Measurements from ENCODE around the gene CCBE1.

CCBE1 gene

DNA sequence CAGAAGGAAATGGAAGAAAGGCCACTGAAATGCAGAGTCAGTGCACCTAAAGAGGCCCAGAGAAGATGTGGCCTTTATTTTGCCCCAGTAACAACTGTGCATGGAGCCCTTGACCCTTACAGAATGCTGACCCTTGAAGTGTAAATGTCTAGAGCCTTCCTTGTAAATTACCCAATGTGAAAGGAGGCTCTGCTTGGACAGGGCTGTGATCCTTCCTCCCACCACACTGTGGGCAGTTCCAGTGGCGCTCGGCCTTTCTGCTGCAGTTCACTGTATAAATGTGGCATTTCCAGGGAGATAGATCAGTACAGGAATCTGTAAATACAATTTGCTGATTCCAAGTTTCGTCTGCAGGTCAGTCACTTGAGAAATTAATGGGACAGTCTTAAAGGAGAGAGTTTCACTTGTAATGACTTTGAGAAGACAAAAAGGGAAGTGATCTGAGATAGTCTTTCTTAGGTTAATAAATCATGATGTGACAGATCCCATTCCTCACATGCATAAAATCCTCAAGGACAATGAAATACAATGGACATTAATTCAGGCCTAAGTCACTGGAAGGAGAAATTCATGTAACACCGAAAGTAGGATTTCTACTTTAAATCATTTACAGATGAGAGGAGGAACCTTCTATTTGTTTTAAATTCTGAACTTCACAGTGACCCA, 204.3 kb downstream of the CCBE1 start:
- DNase-seq (ENCODE audit: low read depth), result no peak

DNA sequence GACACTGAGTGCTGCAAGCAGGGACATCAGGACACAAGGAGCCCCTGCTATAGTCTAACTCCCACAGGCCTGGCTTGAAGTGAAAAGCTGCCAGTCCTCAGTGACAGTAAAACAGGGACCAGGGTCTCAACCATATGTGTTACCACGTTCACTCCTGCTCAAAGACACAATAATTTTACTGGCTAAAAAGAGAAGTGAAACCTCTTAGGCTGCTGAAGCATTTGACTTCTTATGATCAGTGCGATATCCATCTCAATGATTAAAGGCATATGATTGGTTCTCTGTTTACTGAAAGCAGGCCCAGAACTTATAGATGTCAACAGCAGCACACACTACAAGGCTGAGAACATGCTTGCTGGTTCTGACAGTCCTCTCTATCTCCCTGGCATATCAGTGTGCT, 208.3 kb downstream of the CCBE1 start:
- no peak for DNase-seq (ENCODE audit: low read depth)

DNA sequence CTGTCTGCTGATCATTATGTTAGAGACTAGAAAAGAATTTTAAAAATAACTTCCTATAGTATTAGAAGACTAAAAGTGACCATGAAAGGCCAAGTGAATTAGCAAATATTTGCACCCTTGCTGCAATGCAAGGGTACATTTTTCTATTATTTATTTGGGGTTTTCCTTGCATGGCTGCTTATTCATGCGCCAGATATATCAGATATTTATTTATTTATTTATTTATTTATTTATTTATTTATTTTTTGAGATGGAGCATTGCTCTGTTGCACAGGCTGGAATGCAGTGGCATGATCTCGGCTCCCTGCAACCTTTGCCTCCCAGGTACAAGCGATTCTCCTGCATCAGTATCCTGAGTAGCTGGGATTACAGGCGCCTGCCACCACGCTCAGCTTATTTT, 211.8 kb downstream of the CCBE1 start:
- no peak for DNase-seq (ENCODE audit: low read depth)

GRCh38 chr18:59484561-59485328, 212.5 kb downstream of the CCBE1 start:
- no peak for DNase-seq (ENCODE audit: low read depth)

GRCh38 chr18:59484131-59484530, 213.1 kb downstream of the CCBE1 start:
- DNase-seq (ENCODE audit: low read depth), result no peak

DNA sequence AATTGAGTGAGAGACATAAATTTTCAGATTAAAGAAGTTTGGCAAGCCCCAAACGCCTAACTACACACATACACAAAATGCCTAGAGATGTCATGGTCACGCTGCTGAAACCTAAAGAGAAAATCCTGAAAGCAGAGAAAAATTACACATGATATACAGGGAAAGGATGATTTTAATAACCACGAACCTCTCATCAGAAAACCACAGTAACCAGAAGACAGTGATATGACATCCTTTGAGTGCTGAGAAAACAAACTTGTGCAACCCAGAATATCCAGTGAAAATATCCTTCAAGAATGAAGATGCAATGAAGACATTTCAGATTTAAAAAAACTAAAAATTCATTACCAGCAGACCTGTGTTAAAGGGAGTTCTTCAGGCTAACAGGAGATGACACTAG, 215.8 kb downstream of the CCBE1 start:
- no peak for DNase-seq (ENCODE audit: low read depth)

DNA sequence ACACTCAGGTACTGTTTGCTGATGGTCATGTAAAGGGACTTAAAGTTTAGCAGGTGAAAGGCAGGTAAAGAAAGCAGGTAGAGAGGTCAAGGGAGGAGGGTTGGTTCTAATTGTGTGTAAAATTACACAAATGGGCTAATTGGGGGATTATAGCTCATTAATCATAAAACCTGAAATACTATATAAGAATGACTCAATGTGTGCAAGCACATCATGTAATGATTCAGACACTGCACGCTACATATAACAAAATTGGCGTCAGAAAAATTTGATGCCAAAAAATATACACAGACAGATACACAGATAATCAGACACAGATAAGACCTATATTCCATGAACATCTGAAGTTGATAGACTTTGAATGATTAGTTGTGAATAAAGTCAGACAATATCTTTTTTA, 217.4 kb downstream of the CCBE1 start:
- DNase-seq (ENCODE audit: low read depth), result no peak

DNA sequence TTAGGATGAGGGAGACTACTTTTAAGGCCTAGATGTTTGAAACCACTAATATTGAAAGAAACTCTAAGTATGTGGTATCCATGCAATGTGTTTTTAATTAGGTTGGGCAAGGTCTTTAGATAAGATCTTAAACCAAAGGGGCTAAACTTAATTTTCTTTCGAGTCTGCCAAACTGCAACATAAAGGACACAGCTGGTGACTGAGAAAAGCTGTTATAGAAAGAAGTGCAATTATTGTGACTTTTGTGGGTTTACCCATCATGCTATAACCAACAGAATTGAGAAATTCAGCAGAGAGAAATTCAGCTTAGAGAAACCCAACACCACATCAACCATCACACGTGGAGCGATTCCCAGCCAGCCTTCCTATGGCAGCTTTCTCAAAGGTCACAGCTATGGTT, 218.6 kb downstream of the CCBE1 start:
- DNase-seq (ENCODE audit: low read depth), result no peak

GRCh38 chr18:59477849-59478248, 219.4 kb downstream of the CCBE1 start:
- DNase-seq (ENCODE audit: low read depth), result no peak

- no peak for DNase-seq (ENCODE audit: low read depth)
Measured at GRCh38 chr18:59470561-59471121, 226.6 kb downstream of the CCBE1 start.

- DNase-seq (ENCODE audit: low read depth), result no peak
Measured at GRCh38 chr18:59469463-59470180, 227.6 kb downstream of the CCBE1 start.

DNA sequence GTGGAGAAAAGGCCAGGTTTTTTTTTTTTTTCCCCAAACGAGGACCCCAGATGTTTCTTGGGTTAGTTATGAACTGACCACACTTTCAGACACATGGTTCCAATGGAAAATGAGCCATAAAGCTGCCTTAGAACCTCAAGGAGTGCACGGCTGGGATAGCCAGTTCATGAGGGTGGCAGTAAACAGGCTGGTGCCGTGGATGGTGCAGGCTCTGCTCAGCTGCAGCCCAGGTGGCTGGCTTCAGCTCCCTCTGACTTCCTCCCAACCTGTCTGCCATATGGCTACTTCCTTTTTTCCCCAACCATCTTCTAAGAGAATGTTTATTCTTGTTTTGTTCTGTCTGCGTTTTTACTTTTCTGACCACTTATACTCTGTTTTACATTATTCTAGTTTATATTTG, 228.4 kb downstream of the CCBE1 start:
- no peak for DNase-seq (ENCODE audit: low read depth)

DNA sequence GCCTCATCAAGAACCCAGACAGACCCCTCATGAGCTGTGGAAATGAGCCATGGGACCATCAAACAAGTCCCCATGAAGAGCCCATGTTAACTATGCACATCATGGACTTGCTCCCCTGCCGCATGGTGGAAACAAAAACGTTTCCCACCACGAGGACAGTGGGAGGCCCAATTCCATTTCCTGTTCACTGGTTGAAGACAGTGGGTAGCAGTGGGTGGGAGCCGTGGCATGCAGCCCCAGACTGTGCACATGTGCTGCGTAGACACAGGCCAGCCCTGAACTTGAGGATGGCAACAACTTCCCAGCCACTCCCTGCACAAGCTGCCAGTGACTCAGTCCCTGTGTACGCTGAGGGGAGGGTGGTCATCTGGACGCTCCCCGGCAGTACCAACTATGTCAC, 229.7 kb downstream of the CCBE1 start:
- no peak for DNase-seq (ENCODE audit: low read depth)

DNA sequence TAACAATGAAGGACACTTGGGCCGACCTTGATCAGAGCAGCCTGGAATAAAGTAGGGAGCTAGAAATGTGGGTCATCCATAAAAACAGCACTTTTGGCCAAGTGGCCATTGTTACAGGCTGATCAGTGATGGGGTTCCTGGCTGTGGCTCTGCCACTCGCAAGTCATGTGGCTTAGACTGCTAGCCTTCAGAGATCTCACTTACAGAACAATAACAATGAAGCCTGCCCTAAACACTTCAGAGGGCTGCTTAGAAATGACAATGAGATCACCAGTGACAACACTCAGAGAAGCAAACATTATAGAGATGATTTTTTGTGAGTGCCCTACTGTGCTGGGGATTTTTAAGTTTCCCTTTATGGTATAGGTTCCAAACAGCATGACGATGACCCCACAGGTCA, 230.2 kb downstream of the CCBE1 start:
- DNase-seq (ENCODE audit: low read depth), result no peak

GRCh38 chr18:59464486-59464885, 232.7 kb downstream of the CCBE1 start:
- no peak for DNase-seq (ENCODE audit: low read depth)

DNA sequence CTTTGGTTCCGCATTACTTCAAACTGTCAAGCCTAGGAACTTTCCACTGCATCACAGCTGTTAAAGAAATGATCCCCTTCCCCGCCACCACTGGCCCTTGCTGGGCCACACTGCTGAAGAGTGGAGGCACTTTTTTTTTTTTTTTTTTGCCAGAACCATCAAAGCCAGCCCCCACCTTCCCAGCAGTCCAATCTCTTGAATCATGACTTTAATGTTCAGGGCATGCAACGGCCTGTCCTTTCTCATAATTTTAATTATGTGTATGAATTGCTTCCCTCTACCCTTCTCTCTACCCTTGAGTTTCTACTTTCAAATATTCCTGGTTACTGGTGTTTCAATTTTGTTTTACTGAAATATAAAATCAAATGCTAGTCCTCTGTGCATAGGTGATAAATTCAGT, 236.1 kb downstream of the CCBE1 start:
- no peak for DNase-seq (ENCODE audit: low read depth)

- DNase-seq (ENCODE audit: low read depth), result no peak
Measured at GRCh38 chr18:59460072-59460420, 237.2 kb downstream of the CCBE1 start.

DNA sequence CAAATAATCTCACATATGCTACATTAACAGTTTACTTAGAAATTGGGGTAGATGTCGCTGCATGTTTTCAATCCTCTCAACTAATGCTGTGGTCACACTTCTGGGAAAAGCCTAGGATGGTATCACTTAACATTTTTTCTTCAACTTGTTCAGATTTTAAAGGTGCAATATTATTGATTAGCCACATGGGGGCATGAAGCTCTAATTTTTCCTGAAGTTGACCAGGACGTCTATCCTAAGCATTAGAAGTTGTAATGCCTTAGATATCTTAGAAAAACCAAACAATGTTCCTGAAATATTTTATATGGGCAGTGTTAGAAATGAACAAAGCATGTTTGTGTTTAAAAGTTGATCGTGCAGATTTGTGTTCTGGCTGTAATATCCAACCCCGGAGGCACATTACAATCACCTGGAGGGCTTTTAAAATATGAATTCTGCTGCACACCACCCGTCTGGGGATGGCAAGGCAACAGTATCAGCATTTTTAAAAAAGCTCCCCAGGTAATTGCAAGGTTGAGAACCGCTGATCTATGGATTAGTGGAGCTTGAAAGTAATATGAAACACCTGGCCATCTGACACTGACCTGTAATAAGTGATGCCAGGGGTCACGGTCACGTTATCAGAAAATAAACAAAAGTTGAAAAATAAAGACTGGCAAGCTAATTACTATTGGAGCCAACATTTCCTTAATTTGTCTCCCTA, 237.7 kb downstream of the CCBE1 start:
- DNase-seq (ENCODE audit: low read depth), result no peak

- DNase-seq (ENCODE audit: low read depth), result no peak
Measured at GRCh38 chr18:59458575-59458974, 238.6 kb downstream of the CCBE1 start.

- DNase-seq (ENCODE audit: low read depth), result no peak
Measured at GRCh38 chr18:59456657-59457056, 240.6 kb downstream of the CCBE1 start.

GRCh38 chr18:59455728-59456276, 241.4 kb downstream of the CCBE1 start:
- no peak for DNase-seq (ENCODE audit: low read depth)

Data from stimulated activated CD8-positive, alpha-beta memory T cell treated with anti-CD3 and anti-CD28 coated beads, Interleukin-12 subunit alpha, Interleukin-12 subunit beta, amount 100 ng/mL, for 4 hours (primary cell).